Measurements from ENCODE around the gene FIGN.

DNA sequence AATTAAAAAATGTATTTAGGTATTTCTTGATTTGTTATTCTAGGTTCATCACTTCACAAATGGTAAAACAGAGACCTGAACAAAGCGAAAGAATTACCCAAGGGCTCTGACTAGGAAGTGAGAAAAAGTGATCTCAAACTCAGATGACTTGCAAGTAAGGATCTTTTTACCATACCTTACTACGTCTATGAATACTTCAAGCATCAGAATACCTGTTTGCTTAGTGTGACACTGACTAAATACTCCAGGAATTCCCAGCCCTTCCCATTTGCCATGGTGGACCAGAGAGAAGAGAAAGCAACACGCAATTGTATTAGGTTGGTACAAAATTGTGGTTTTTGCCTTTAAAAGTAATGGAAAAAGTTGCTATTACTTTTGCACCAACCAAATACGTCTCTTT is 35.8 kb upstream of the FIGN start:
- TF ChIP-seq, protein P1, sequence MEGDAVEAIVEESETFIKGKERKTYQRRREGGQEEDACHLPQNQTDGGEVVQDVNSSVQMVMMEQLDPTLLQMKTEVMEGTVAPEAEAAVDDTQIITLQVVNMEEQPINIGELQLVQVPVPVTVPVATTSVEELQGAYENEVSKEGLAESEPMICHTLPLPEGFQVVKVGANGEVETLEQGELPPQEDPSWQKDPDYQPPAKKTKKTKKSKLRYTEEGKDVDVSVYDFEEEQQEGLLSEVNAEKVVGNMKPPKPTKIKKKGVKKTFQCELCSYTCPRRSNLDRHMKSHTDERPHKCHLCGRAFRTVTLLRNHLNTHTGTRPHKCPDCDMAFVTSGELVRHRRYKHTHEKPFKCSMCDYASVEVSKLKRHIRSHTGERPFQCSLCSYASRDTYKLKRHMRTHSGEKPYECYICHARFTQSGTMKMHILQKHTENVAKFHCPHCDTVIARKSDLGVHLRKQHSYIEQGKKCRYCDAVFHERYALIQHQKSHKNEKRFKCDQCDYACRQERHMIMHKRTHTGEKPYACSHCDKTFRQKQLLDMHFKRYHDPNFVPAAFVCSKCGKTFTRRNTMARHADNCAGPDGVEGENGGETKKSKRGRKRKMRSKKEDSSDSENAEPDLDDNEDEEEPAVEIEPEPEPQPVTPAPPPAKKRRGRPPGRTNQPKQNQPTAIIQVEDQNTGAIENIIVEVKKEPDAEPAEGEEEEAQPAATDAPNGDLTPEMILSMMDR (IDR thresholded peaks at IDR 0.05): no peak
- TF ChIP-seq ZFX (IDR thresholded peaks at IDR 0.05; ENCODE audit: borderline replicate concordance): no peak
